Panc1 (cell line): ENCODE data around the gene CFAP97D2.
"Not testable (repeated sequence)": the region's sequence is repeated elsewhere in the genome, so short reads cannot be mapped to it uniquely, and the experiment has no call there.

Experiments used
- POLR2AphosphoS5 ChIP-seq: IDR thresholded peaks from 2 replicates; pipeline ENCODE4 v1.6.1; 2012; ENCODE audit warnings: mild to moderate bottlenecking, low read depth, low read length, moderate library complexity
- SIN3A ChIP-seq: IDR thresholded peaks from 2 replicates; pipeline ENCODE4 v1.6.1; 2012; ENCODE audit warnings: low read depth, mild to moderate bottlenecking, low read length, moderate library complexity, borderline replicate concordance; ENCODE audit not compliant: insufficient read depth
- TCF7L2 ChIP-seq: IDR thresholded peaks from 2 replicates; pipeline ENCODE4 v1.6.1; 2011; ENCODE audit warnings: mild to moderate bottlenecking, low read depth, low read length, inconsistent platforms
- TF ChIP-seq, protein P1 (sequence below): fragments of 450-650 bp; IDR thresholded peaks from 2 replicates; pipeline ENCODE4 v1.5.1; 2017; ENCODE audit warnings: mild to moderate bottlenecking

DNA sequence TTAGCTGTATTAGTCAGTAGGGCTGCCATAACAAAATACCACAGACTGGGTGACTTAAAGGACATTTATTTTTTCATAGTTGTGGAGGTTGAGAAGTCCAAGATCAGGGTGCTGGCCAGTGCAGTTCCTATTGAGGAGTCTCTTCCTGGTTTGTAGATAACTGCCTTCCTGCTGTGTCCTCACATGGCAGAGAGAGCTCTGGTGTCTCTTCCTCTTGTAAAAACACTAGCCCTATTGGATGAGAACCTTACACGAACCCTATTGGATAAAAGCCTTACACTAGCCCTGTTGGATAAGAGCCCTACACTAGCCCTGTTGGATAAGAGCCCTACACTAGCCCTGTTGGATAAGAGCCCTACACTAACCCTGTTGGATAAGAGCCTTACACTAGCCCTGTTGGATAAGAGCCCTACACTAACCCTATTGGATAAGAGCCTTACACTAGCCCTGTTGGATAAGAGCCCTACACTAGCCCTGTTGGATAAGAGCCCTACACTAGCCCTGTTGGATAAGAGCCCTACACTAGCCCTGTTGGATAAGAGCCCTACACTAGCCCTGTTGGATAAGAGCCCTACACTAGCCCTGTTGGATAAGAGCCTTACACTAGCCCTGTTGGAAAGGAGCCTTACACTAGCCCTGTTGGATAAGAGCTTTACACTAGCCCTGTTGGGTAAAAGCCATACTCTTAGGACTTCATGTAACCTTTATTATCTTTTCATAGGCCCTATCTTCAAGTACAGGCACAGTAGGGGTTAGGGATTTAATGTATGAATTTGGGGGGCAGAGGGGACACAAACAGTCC lies 72.8 kb downstream of the CFAP97D2 start:
- TF ChIP-seq, protein P1, sequence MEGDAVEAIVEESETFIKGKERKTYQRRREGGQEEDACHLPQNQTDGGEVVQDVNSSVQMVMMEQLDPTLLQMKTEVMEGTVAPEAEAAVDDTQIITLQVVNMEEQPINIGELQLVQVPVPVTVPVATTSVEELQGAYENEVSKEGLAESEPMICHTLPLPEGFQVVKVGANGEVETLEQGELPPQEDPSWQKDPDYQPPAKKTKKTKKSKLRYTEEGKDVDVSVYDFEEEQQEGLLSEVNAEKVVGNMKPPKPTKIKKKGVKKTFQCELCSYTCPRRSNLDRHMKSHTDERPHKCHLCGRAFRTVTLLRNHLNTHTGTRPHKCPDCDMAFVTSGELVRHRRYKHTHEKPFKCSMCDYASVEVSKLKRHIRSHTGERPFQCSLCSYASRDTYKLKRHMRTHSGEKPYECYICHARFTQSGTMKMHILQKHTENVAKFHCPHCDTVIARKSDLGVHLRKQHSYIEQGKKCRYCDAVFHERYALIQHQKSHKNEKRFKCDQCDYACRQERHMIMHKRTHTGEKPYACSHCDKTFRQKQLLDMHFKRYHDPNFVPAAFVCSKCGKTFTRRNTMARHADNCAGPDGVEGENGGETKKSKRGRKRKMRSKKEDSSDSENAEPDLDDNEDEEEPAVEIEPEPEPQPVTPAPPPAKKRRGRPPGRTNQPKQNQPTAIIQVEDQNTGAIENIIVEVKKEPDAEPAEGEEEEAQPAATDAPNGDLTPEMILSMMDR = not testable (repeated sequence)
- TF ChIP-seq TCF7L2, SIN3A, POLR2AphosphoS5: not testable (repeated sequence)
